NOMO-1 (cell line): ENCODE measurements around the gene SLC45A2.
"Not testable (repeated sequence)": the region's sequence is repeated elsewhere in the genome, so short reads cannot be mapped to it uniquely, and the experiment has no call there.

Experiments
- DNase-seq, 2 experiments: peaks; one replicate each; lab custom pipeline; 2025; ENCODE audit not compliant: unreplicated experiment in 2 of 2; lab: John Stamatoyannopoulos, UW

SLC45A2 gene

GRCh38 chr5:33931136-33931535, 53.4 kb downstream of the SLC45A2 start:
- no peak for DNase-seq

- no peak for DNase-seq
Measured at GRCh38 chr5:33929925-33930690, 54.4 kb downstream of the SLC45A2 start.

DNA sequence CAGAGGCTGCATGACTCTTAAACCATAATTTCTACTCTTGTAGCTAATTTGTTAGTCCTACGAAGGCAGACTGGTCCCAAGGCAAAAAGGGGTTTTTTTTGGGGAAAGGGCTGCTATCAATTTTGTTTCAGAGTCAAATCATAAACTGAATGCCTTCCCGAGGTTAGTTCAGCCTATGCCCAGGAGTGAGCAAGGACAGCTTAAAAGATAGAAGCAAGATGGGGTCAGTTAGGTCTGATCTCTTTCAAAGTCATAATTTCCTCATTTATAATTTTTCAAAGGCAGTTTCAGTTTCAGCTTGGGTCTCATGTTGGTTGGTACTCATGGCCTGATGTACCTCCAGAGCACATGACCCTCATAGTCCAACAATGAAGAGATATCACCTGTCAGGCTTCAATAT, 56.2 kb downstream of the SLC45A2 start:
- no peak for DNase-seq

- DNase-seq = no peak
Measured at GRCh38 chr5:33927685-33928084, 56.8 kb downstream of the SLC45A2 start.

DNA sequence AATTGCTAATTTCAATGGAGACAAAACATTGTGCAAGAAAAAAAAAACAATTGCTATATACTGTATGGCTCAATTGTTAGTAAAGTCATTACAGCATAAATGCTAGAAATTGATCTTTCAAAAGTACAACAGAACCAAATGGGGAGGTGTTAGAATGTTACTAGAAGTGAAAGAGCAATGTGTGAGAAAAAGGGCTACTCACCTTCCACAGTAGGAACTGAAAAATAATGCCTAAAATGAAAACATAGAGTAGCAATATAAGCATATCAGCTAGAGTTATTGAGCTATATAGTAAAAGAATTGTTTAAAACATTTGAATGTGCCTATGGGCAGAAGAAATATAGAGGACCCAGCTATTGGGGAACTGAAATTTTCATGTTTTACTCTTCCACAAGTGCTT, 59.2 kb downstream of the SLC45A2 start:
- no peak for DNase-seq

GRCh38 chr5:33921002-33921401, 63.5 kb downstream of the SLC45A2 start:
- DNase-seq = no peak

GRCh38 chr5:33914844-33915243, 69.6 kb downstream of the SLC45A2 start:
- DNase-seq = not testable (repeated sequence)

DNA sequence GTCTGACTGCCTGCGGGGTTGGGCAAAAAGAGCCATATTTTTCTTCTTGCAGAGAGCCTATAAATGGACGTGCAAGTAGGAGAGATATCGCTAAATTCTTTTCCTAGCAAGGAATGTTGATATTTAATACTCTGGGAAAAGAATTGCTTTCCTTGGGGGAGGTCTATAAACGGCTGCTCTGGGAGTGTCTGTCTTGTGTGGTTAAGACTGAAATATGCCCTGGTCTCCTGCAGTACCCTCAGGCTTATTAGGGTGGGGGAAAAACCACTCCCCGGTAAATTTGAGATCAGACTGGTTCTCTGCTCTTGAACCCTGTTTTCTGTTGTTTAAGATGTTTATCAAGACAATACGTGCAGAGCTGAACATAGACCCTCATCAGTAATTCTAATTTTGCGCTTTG, 78.2 kb downstream of the SLC45A2 start:
- not testable (repeated sequence) for DNase-seq

DNA sequence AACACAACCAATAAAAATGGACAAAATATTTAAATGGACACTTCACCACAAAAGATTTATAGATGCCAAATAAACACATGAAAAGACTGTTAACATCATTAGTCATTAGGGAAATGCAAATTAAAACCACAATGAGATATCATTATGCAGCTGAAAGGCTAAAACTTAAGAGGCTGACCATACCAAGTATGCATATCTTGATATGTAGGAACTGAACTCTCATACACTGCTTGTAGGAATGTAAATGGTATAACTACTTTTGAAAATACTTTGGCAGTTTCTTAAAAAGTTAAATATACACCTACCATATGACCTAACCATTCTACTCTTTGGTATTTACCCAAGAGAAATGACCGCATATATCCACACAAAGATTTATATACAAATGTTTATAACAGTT, 79.1 kb downstream of the SLC45A2 start:
- DNase-seq = no peak

- no peak for DNase-seq
Measured at GRCh38 chr5:33903118-33903517, 81.4 kb downstream of the SLC45A2 start.

GRCh38 chr5:33901156-33901555, 83.3 kb downstream of the SLC45A2 start:
- DNase-seq = no peak
